Esophagus muscularis mucosa (tissue), 4 donors: ENCODE results near the gene MSI2. TPM values are rescaled to one million over a fixed set of nuclear protein-coding genes. Genes with fewer than 3 reads are reported as not detected.

Experiments
- DNase-seq: peaks from one replicate; pipeline ENCODE4 v3.0.0-alpha.2; 2017; ENCODE audit errors: extremely low spot score
- H3K27ac ChIP-seq, 4 donors: fragments of 200-600 bp; sonication (generic); replicated peaks in 1 of 4; 1 replicate in 3 of 4; 2 replicates in 1 of 4; pipeline ENCODE4 v1.5.1; 2016 to 2019; ENCODE audit warnings: mild to moderate bottlenecking in 1 of 4
- H3K27me3 ChIP-seq, 4 donors: fragments of 200-600 bp; sonication (generic); one replicate each; pipeline versions ENCODE4 v1.5.1 to v1.6.0; 2016 to 2019
- H3K36me3 ChIP-seq, 4 donors: fragments of 200-600 bp; sonication (generic); one replicate each; pipeline ENCODE4 v1.5.1; 2016 to 2019
- H3K4me1 ChIP-seq, 4 donors: fragments of 200-600 bp; sonication (generic); one replicate each; pipeline ENCODE4 v1.5.1; 2016 to 2019
- H3K4me3 ChIP-seq, 4 donors: fragments of 200-600 bp; sonication (generic); 1 replicate in 2 of 4; 2 replicates in 2 of 4; pipeline ENCODE4 v1.5.1; 2016 to 2019; ENCODE audit warnings: mild to moderate bottlenecking in 4 of 4, moderate library complexity in 1 of 4
- H3K9me3 ChIP-seq, 4 donors: fragments of 200-600 bp; sonication (generic); 1 replicate in 3 of 4; 2 replicates in 1 of 4; pipeline ENCODE4 v1.5.1; 2016 to 2019
- EP300 ChIP-seq: sonication (generic); formaldehyde crosslinking; IDR thresholded peaks from one replicate; pipeline ENCODE4 v1.6.1; 2017; ENCODE audit warnings: antibody characterized with exemption
- POLR2A ChIP-seq: fragments of 450-650 bp; IDR thresholded peaks from one replicate; pipeline ENCODE4 v1.6.1; 2017; ENCODE audit warnings: antibody characterized with exemption, moderate library complexity, mild to moderate bottlenecking, low read depth
- POLR2AphosphoS5 ChIP-seq, 2 donors: sonication (generic); formaldehyde crosslinking; IDR thresholded peaks; one replicate each; pipeline ENCODE4 v1.6.1; 2017; ENCODE audit warnings: antibody characterized with exemption in 2 of 2
- WGBS: methylation state at CpG from one replicate; pipeline ENCODE4 v1.1.5; 2018; 5-methylcytosine and 5-hydroxymethylcytosine counted together
- intact Hi-C: fragments of 100-400 bp; cut with DNase I; formaldehyde crosslinking; loops from one replicate; pipeline ENCODE4 v1.15.1; 2023
- total RNA-seq, 4 donors: library from RNA; depleted of rRNA; stranded (reverse); fragments of >200 nt; gene quantifications; one replicate each; pipeline versions ENCODE4 v1.1.0 to v1.2.1, GENCODE V29; 2016
- TF ChIP-seq, protein P1 (sequence below), 3 experiments: fragments of 200-600 bp in 2 of 3; fragments of 450-650 bp in 1 of 3; sonication (generic) in 2 of 3; IDR thresholded peaks; one replicate each; pipeline ENCODE4 v1.5.1; 2017 to 2019; ENCODE audit warnings: antibody characterized with exemption in 3 of 3, mild to moderate bottlenecking in 2 of 3, moderate library complexity in 1 of 3

MSI2 gene
- total RNA-seq, 4 donors from 2014 or later, result 28.8 to 39.0 (median 29.6) TPM

DNA sequence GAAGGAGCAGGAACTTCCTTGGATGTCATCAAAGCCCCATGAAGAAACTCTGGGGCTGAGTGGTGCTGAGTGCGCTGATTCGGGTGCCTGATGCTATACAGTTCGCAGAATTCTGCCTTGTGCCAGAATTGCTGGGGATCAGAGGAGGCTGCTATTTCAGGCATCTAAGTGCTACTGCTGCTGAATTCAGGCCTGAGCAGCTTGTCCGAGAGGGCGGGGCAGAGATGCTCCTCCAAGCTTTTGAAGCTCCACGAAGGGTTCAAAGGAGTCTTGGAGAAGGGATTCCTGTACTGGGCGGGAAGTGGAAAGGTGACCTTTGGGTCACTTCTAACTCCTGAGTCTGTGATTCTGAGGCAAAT lies 260.9 kb downstream of the MSI2 start:
- no peak for DNase-seq
- intact Hi-C loops, result no loop called here
- TF ChIP-seq POLR2AphosphoS5 (IDR thresholded peaks at IDR 0.05) (no peak), EP300 (no peak), POLR2A (no peak)
- TF ChIP-seq, protein P1, sequence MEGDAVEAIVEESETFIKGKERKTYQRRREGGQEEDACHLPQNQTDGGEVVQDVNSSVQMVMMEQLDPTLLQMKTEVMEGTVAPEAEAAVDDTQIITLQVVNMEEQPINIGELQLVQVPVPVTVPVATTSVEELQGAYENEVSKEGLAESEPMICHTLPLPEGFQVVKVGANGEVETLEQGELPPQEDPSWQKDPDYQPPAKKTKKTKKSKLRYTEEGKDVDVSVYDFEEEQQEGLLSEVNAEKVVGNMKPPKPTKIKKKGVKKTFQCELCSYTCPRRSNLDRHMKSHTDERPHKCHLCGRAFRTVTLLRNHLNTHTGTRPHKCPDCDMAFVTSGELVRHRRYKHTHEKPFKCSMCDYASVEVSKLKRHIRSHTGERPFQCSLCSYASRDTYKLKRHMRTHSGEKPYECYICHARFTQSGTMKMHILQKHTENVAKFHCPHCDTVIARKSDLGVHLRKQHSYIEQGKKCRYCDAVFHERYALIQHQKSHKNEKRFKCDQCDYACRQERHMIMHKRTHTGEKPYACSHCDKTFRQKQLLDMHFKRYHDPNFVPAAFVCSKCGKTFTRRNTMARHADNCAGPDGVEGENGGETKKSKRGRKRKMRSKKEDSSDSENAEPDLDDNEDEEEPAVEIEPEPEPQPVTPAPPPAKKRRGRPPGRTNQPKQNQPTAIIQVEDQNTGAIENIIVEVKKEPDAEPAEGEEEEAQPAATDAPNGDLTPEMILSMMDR (IDR thresholded peaks at IDR 0.05), result no peak
- 95% methylated on average over 4 of the region's 7 CpGs for WGBS
- Histone ChIP-seq H3K36me3 (no peaks in the 10 kb centered on the region), H3K4me3 (no peak overlapping the region), H3K4me1 (peaks cover 16 to 32% (median 23%) of the 10 kb centered on the region in 4 donors), H3K27me3 (no peaks in the 10 kb centered on the region), H3K9me3 (no peaks in the 10 kb centered on the region), H3K27ac (no peak overlapping the region)

DNA sequence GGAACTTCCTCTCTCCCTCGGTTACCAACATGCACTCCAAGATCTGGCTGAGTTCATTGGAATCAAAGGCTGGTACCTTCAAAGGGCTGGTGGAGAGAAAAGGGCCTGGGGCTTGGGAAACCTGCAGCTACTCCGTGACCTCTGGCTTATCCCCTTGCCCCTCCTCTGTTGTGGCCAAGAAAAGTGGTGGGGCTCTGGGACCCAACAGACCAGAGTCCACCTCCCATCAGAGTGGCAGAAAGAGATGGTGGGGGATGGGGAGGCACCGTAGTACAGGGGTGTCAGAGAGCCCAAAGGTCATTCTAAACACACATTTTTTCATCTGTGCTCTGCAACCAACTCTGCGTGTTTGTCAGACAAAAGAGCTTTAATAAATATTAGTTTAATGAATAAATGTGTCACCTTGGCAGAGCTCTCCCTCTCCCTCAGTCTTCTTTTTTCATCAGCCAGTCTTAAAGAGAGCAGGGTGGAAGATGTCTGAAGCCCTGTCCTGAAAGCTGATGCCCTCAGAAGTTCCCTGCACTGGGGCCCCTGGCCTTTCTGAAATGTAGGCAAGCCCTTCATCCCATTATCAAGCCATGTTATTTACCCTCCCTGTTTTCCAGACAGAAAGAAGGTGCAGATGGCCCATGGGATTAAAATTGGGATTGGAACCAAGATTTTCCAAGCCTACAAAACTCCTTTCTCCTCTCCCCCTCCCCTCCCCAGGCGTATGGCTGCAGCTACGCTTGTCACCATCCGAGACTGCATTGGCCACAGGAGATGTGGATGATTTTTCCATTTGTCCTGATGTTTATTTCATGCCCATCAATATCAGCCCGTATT lies 261.5 kb downstream of the MSI2 start:
- H3K27ac ChIP-seq, result no peak overlapping the region
- TF ChIP-seq EP300 (no peak), POLR2A (no peak), POLR2AphosphoS5 (IDR thresholded peaks at IDR 0.05) (no peak)
- TF ChIP-seq, protein P1 (IDR thresholded peaks at IDR 0.05), result no peak
- intact Hi-C loops, result no loop called here
- H3K4me1 ChIP-seq, result peaks cover 16 to 34% (median 26%) of the 10 kb centered on the region in 4 donors
- DNase-seq, result no peak
- H3K27me3 ChIP-seq, result no peaks in the 10 kb centered on the region
- no peaks in the 10 kb centered on the region for H3K9me3 ChIP-seq
- WGBS, result 81% methylated on average over 8 of the region's 8 CpGs
- no peak overlapping the region for H3K4me3 ChIP-seq
- no peaks in the 10 kb centered on the region for H3K36me3 ChIP-seq

DNA sequence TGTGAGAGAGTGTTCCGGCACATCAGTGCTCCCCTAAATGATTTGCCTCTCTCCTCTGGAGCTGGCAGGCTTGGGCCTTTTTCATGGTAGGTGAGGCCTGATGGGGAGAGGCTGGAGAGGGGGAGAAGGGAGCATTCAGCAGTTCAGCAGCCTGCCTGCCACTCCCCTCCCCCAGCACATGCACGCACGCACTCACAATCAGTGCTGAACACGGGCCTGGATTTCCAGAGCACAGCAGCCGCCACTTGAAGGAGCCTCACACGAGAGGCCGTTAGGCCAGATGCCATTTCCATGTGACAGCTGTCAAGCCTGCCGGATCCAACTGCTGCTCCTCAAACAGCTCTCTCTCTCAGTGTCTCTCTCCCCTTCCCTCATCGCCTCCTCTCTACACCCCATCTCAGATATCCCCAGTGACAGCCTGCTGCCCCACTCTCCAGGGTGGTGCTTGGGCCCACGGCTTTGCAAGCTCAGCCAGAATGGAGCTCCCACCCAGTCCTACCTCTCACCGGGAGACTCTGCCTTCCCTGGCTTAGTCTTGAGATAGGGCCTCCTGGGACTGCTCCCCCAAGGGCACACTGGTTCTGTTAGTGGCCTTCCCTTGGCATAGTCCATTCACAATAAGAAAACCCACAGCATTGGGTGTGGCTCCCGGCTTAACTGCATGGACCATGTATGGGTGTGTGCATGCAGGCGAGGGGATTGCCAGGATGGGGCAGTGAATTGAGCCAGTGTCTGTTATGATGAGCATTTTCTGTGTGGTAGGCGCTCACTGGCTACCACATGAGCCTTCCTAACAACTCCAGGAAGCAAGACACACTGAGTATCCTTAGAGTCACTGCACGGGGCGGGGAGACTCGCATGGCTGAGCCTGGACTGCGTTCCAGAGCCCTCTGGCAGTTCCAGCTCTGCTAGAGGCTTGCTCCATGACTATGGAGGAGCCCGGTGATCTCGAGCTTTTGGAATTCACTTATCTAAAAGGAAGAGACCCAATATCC lies 262.6 kb downstream of the MSI2 start:
- no peaks in the 10 kb centered on the region for H3K9me3 ChIP-seq
- no peak for TF ChIP-seq EP300
- TF ChIP-seq POLR2A, result no peak
- TF ChIP-seq, protein P1 (IDR thresholded peaks at IDR 0.05), result no peak
- no peak for TF ChIP-seq POLR2AphosphoS5 (IDR thresholded peaks at IDR 0.05)
- no peak overlapping the region for H3K4me3 ChIP-seq
- H3K27ac ChIP-seq, result no peak overlapping the region
- H3K27me3 ChIP-seq, result no peaks in the 10 kb centered on the region
- no peaks in the 10 kb centered on the region for H3K36me3 ChIP-seq
- no peak for DNase-seq
- WGBS, result 88% methylated on average over 20 of the region's 20 CpGs
- intact Hi-C loops, result no loop called here
- H3K4me1 ChIP-seq, result peaks cover 17 to 37% (median 29%) of the 10 kb centered on the region in 4 donors

DNA sequence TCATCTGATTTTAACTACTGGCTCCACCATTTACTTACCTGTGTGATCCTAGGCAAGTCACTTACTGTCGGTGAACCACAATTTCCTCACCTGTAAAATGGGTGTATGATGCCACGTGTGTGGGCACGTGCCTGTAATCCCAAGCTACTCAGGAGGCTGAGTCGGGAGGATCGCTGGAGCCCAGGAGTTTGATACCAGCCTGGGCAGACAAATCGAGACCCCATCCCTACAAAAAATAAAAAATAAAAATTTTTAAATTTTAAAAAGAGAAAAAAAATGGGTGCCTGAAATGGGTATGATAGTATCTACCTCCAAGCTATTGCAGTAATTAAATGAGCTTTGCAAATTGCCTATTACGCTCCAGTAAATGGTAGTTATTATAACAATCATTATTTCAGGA lies 263.5 kb downstream of the MSI2 start:
- intact Hi-C loops, result no loop called here
- no peaks in the 10 kb centered on the region for H3K36me3 ChIP-seq

More for the DNA sequence above, 263.5 kb downstream of the MSI2 start:
- Histone ChIP-seq H3K27me3 (no peaks in the 10 kb centered on the region), H3K4me3 (no peak overlapping the region), H3K4me1 (peaks cover 19 to 44% (median 31%) of the 10 kb centered on the region in 4 donors), H3K27ac (no peak overlapping the region), H3K9me3 (no peaks in the 10 kb centered on the region)
- no peak for DNase-seq
- TF ChIP-seq, protein P1 (IDR thresholded peaks at IDR 0.05), result no peak
- TF ChIP-seq POLR2A (no peak), EP300 (no peak), POLR2AphosphoS5 (IDR thresholded peaks at IDR 0.05) (no peak)
- WGBS, result 96% methylated on average over 7 of the region's 7 CpGs
